Measurements from ENCODE around the gene EXOC2.
"Not testable (repeated sequence)": the region's sequence is repeated elsewhere in the genome, so short reads cannot be mapped to it uniquely, and the experiment has no call there.

EXOC2 gene

GRCh38 chr6:680666-681340 lies 12.1 kb downstream of the EXOC2 start:
- no peak for DNase-seq (ENCODE audit: low spot score)

GRCh38 chr6:680251-680650 lies 12.7 kb downstream of the EXOC2 start:
- no peak for DNase-seq (ENCODE audit: low spot score)

- no peak for DNase-seq (ENCODE audit: low spot score)
These were observed 13.7 kb downstream of the EXOC2 start for GRCh38 chr6:679282-679681.

GRCh38 chr6:678520-678919 lies 14.4 kb downstream of the EXOC2 start:
- DNase-seq (ENCODE audit: low spot score): no peak

GRCh38 chr6:677919-678318 lies 15.0 kb downstream of the EXOC2 start:
- DNase-seq (ENCODE audit: low spot score): no peak

GRCh38 chr6:674956-675355 lies 18.0 kb downstream of the EXOC2 start:
- no peak for DNase-seq (ENCODE audit: low spot score)

GRCh38 chr6:674406-674805 lies 18.5 kb downstream of the EXOC2 start:
- no peak for DNase-seq (ENCODE audit: low spot score)

GRCh38 chr6:667253-667927 lies 25.5 kb downstream of the EXOC2 start:
- DNase-seq (ENCODE audit: low spot score): no peak

- no peak for DNase-seq (ENCODE audit: low spot score)
These were observed 27.3 kb downstream of the EXOC2 start for GRCh38 chr6:665403-666267.

- not testable (repeated sequence) for DNase-seq (ENCODE audit: low spot score)
These were observed 29.2 kb downstream of the EXOC2 start for GRCh38 chr6:663788-664187.

GRCh38 chr6:659716-660581 lies 33.0 kb downstream of the EXOC2 start:
- DNase-seq (ENCODE audit: low spot score): no peak

- DNase-seq (ENCODE audit: low spot score): no peak
These were observed 34.7 kb downstream of the EXOC2 start for GRCh38 chr6:658244-658643.

GRCh38 chr6:657743-658142 lies 35.2 kb downstream of the EXOC2 start:
- no peak for DNase-seq (ENCODE audit: low spot score)

GRCh38 chr6:656460-657252 lies 36.3 kb downstream of the EXOC2 start, which contains the start of gene HUS1B:
HUS1B (minus strand) TSS chr6:657100; CDS start chr6:656944, 156 bp downstream.
- no peak for DNase-seq (ENCODE audit: low spot score)

- DNase-seq (ENCODE audit: low spot score): no peak
These were observed 38.8 kb downstream of the EXOC2 start for GRCh38 chr6:654136-654535.

- no peak for DNase-seq (ENCODE audit: low spot score)
These were observed 40.1 kb downstream of the EXOC2 start for GRCh38 chr6:652865-653264.

GRCh38 chr6:650098-650497 lies 42.8 kb downstream of the EXOC2 start:
- no peak for DNase-seq (ENCODE audit: low spot score)

- DNase-seq (ENCODE audit: low spot score): no peak
These were observed 50.1 kb downstream of the EXOC2 start for GRCh38 chr6:642805-643204.

- no peak for DNase-seq (ENCODE audit: low spot score)
These were observed 51.5 kb downstream of the EXOC2 start for GRCh38 chr6:641225-641985.

- DNase-seq (ENCODE audit: low spot score): no peak
These were observed 56.5 kb downstream of the EXOC2 start for GRCh38 chr6:636488-636887.

Data from CD4-positive, alpha-beta T cell treated with Interleukin-2 at 100 ng/mL for 4 hours (primary cell).